ENCODE results near the gene ZNF627.

DNA sequence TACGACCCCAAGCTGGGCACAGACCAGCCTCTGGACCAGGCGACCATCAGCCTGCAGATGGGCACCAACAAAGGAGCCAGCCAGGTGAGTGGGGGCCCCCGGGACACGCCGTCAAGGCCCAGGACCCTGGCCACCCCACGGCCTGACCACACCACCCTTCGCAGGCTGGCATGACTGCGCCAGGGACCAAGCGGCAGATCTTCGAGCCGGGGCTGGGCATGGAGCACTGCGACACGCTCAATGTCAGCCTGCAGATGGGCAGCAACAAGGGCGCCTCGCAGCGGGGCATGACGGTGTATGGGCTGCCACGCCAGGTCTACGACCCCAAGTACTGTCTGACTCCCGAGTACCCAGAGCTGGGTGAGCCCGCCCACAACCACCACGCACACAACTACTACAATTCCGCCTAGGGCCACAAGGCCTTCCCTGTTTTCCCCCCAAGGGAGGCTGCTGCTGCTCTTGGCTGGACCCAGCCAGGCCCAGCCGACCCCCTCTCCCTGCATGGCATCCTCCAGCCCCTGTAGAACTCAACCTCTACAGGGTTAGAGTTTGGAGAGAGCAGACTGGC is 47.8 kb upstream of the ZNF627 start:
- TF ChIP-seq, protein P1, sequence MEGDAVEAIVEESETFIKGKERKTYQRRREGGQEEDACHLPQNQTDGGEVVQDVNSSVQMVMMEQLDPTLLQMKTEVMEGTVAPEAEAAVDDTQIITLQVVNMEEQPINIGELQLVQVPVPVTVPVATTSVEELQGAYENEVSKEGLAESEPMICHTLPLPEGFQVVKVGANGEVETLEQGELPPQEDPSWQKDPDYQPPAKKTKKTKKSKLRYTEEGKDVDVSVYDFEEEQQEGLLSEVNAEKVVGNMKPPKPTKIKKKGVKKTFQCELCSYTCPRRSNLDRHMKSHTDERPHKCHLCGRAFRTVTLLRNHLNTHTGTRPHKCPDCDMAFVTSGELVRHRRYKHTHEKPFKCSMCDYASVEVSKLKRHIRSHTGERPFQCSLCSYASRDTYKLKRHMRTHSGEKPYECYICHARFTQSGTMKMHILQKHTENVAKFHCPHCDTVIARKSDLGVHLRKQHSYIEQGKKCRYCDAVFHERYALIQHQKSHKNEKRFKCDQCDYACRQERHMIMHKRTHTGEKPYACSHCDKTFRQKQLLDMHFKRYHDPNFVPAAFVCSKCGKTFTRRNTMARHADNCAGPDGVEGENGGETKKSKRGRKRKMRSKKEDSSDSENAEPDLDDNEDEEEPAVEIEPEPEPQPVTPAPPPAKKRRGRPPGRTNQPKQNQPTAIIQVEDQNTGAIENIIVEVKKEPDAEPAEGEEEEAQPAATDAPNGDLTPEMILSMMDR (conservative IDR thresholded peaks at IDR 0.05) = no peak
- no peak for TF ChIP-seq EZH2 (IDR thresholded peaks at IDR 0.05; ENCODE audit: low read depth)
